SU-DHL-6 (cell line): ENCODE results near the gene HEATR5A.

ENCODE experiments used
- EZH2phosphoT487 ChIP-seq: fragments of 200-600 bp; sonication (generic), shearing (Covaris generic); conservative IDR thresholded peaks from 2 replicates; pipeline ENCODE4 v1.6.1; 2018; ENCODE audit warnings: mild to moderate bottlenecking, antibody characterized with exemption, low read length, moderate library complexity, mixed read lengths
- TF ChIP-seq, protein P1 (sequence below): fragments of 200-600 bp; sonication (generic); IDR thresholded peaks from one replicate; pipeline ENCODE4 v1.5.1; 2017; ENCODE audit warnings: antibody characterized with exemption, mild to moderate bottlenecking, low read length, moderate library complexity; ENCODE audit not compliant: insufficient read depth, poor library complexity, severe bottlenecking

DNA sequence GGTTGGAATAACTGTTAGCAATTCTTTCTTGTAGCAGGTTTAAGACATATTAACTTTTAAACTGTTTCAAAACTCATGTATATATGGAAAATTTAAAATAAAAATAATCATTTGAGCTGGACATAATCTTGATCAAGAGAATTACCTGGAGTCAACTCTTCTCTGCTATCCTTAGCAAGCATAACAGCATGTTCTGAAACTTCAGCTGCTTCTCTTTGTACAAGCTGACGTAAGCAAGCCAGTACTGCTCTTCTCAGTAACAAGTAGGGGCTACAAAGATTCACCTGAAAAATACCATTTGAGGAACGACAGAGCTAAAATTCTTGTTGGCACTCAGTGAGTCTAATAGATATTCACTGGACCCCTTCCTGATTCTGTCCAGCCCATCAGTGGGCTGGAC is 83.0 kb downstream of the HEATR5A start:
- TF ChIP-seq, protein P1, sequence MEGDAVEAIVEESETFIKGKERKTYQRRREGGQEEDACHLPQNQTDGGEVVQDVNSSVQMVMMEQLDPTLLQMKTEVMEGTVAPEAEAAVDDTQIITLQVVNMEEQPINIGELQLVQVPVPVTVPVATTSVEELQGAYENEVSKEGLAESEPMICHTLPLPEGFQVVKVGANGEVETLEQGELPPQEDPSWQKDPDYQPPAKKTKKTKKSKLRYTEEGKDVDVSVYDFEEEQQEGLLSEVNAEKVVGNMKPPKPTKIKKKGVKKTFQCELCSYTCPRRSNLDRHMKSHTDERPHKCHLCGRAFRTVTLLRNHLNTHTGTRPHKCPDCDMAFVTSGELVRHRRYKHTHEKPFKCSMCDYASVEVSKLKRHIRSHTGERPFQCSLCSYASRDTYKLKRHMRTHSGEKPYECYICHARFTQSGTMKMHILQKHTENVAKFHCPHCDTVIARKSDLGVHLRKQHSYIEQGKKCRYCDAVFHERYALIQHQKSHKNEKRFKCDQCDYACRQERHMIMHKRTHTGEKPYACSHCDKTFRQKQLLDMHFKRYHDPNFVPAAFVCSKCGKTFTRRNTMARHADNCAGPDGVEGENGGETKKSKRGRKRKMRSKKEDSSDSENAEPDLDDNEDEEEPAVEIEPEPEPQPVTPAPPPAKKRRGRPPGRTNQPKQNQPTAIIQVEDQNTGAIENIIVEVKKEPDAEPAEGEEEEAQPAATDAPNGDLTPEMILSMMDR, result no peak
- no peak for TF ChIP-seq EZH2phosphoT487
